ENCODE measurements around the gene OSTN.

The OSTN gene

GRCh38 chr3:191303596-191303995, 104.6 kb downstream of the OSTN start:
- no peak overlapping the region for H3K4me3 ChIP-seq (ENCODE audit: low read depth, low read length)

GRCh38 chr3:191306428-191306827, 107.4 kb downstream of the OSTN start:
- no peak overlapping the region for H3K4me3 ChIP-seq (ENCODE audit: low read depth, low read length)

- no peak overlapping the region for H3K4me3 ChIP-seq (ENCODE audit: low read depth, low read length)
These were observed 108.3 kb downstream of the OSTN start for GRCh38 chr3:191307341-191307740.

GRCh38 chr3:191313296-191313695, 114.3 kb downstream of the OSTN start:
- H3K4me3 ChIP-seq (ENCODE audit: low read depth, low read length), result no peak overlapping the region

- no peak overlapping the region for H3K4me3 ChIP-seq (ENCODE audit: low read depth, low read length)
These were observed 115.2 kb downstream of the OSTN start for GRCh38 chr3:191314109-191314728.
